ENCODE results near the gene TSC1.

- TF ChIP-seq EP300 (IDR thresholded peaks at IDR 0.05; ENCODE audit: low read depth) (no peak), POLR2A (IDR thresholded peaks at IDR 0.05) (no peak), CTCF (IDR thresholded peaks at IDR 0.05) (no peak)
These were observed 49.1 kb upstream of the TSC1 start for GRCh38 chr9:132993511-132993939.

Data from transverse colon (tissue), 3 donors.